ENCODE results near the gene NDUFB8. TPM values are rescaled to one million over a fixed set of nuclear protein-coding genes. Genes with fewer than 3 reads are reported as not detected.

The NDUFB8 gene
- total RNA-seq, 4 donors from 2014 or later = 122 to 229 (median 167) TPM

DNA sequence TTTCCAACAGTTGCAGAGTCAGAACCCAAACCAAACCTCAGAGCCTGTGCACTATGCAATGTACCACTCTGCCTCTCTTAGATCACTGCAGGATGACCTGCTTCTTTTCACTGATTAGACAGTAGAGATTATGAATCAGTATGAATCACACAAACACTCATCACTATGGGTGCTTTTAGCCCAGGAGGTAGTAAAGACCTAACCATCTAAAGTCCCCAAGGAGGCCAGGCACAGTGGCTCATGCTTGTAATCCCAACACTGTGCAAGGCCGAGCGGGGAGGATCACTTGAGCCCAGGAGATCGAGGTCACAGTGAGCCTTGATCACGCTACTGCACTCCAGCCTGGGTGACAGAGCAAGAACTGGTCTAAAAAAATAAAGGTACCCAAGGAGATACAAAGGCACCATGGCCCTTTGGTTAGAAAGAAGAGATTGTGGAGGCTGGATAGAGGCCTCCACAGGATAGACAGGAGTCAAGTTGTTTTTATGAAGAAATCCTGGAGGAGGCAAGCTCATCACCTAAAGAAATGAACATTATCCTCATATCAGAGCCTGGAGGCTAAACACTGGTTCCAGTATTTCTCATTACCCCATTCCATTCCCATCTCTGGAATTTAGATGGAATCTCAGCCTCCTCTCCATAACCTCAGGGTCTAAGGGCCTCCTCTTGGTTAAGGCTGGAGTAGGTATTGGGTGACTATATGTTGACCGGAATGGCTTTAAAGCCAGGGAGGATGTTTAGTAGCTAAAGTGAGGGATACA is 22.9 kb downstream of the NDUFB8 start:
- no peaks in the 10 kb centered on the region for H3K27me3 ChIP-seq
- H3K4me1 ChIP-seq = peaks cover 0 to 4% (median 0%) of the 10 kb centered on the region in 4 donors
- H3K36me3 ChIP-seq = peaks cover 0 to 3% (median 0%) of the 10 kb centered on the region in 3 donors
- TF ChIP-seq, protein P1, sequence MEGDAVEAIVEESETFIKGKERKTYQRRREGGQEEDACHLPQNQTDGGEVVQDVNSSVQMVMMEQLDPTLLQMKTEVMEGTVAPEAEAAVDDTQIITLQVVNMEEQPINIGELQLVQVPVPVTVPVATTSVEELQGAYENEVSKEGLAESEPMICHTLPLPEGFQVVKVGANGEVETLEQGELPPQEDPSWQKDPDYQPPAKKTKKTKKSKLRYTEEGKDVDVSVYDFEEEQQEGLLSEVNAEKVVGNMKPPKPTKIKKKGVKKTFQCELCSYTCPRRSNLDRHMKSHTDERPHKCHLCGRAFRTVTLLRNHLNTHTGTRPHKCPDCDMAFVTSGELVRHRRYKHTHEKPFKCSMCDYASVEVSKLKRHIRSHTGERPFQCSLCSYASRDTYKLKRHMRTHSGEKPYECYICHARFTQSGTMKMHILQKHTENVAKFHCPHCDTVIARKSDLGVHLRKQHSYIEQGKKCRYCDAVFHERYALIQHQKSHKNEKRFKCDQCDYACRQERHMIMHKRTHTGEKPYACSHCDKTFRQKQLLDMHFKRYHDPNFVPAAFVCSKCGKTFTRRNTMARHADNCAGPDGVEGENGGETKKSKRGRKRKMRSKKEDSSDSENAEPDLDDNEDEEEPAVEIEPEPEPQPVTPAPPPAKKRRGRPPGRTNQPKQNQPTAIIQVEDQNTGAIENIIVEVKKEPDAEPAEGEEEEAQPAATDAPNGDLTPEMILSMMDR (IDR thresholded peaks at IDR 0.05) = no peak
- no peak for TF ChIP-seq POLR2A (IDR thresholded peaks at IDR 0.05)
- H3K4me3 ChIP-seq = no peak overlapping the region
- no peak overlapping the region for H3K27ac ChIP-seq
- no peaks in the 10 kb centered on the region for H3K9me3 ChIP-seq
- DNase-seq = no peak

DNA sequence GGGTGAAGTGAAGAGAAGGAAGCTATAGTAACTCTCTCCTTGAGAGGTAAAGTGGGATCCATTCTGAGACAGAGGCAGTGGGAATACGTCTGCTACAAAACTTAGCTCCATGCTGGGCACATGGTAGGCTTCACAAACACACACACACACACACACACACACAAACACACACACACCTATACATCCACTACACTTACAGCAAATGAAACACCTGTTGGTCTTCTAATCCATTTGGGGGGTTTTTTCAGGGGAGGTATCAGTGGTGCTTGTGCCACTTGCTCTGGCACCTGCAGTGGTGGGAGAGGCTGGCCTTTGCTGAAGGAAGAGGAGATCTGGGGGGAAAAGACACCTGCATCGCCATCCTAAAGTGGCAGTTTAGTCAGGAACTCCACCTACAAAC is 24.5 kb downstream of the NDUFB8 start:
- no peak overlapping the region for H3K4me3 ChIP-seq
- H3K9me3 ChIP-seq = no peaks in the 10 kb centered on the region
- no peak for DNase-seq
- peaks cover 0 to 15% (median 0%) of the 10 kb centered on the region in 3 donors for H3K36me3 ChIP-seq
- TF ChIP-seq, protein P1 (IDR thresholded peaks at IDR 0.05) = no peak
- TF ChIP-seq POLR2A (IDR thresholded peaks at IDR 0.05) = no peak
- no peaks in the 10 kb centered on the region for H3K4me1 ChIP-seq
- H3K27ac ChIP-seq = no peak overlapping the region
- H3K27me3 ChIP-seq = no peaks in the 10 kb centered on the region

DNA sequence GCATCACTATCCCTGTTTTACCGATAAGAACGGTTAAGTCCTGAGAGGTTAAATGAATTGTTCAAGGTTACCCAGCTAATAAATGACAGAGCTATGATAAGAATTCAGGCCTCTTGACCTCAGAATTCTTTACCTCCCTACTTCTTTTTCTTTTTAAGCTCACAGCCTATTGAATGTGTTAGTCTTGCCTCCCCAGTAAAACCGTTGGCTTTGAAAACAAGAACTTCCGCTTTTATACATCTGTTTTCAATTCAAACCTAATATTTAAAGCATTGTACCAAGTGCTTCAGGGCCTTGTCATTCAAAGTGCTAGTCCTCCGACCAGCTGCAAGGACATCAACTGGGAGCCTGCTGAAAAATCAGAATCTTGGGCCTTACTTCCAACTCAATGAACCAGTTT is 25.6 kb downstream of the NDUFB8 start:
- Histone ChIP-seq H3K36me3 (peaks cover 0 to 15% (median 0%) of the 10 kb centered on the region in 3 donors), H3K9me3 (no peaks in the 10 kb centered on the region), H3K27me3 (no peaks in the 10 kb centered on the region), H3K4me3 (no peak overlapping the region), H3K4me1 (no peaks in the 10 kb centered on the region), H3K27ac (no peak overlapping the region)
- no peak for DNase-seq
- no peak for TF ChIP-seq POLR2A (IDR thresholded peaks at IDR 0.05)
- TF ChIP-seq, protein P1 (IDR thresholded peaks at IDR 0.05) = no peak

DNA sequence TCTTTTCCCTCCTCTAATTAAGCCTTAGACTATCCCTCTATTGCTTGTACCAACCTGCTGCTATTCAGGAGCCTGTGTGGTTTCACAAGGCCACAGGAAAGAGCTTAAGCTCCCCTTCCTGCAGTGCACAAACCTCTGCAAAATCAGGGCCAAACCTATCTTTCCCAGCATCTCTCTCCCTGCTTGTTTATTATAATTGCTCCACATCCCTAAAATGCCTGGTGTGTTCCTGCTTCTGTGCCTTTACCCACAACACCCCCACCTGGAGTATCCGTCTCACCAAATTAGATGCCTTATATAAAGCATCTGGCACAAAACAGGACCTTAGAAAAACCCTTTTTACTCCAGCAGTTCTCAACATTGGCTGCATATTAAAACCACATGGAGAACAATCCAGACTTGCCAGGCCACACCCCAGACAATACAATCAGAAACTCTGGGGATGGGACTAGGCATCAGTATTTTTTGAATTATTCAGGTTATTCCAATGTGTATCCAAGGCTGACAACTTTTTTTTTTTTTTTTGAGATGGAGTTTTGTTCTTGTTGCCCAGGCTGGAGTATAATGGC is 26.7 kb downstream of the NDUFB8 start:
- H3K4me1 ChIP-seq = no peaks in the 10 kb centered on the region
- no peak for TF ChIP-seq POLR2A (IDR thresholded peaks at IDR 0.05)
- TF ChIP-seq, protein P1 (IDR thresholded peaks at IDR 0.05) = no peak
- no peak overlapping the region for H3K27ac ChIP-seq
- peaks cover 0 to 16% (median 0%) of the 10 kb centered on the region in 3 donors for H3K36me3 ChIP-seq
- no peaks in the 10 kb centered on the region for H3K27me3 ChIP-seq
- H3K9me3 ChIP-seq = no peaks in the 10 kb centered on the region
- H3K4me3 ChIP-seq = no peak overlapping the region
- DNase-seq = no peak

DNA sequence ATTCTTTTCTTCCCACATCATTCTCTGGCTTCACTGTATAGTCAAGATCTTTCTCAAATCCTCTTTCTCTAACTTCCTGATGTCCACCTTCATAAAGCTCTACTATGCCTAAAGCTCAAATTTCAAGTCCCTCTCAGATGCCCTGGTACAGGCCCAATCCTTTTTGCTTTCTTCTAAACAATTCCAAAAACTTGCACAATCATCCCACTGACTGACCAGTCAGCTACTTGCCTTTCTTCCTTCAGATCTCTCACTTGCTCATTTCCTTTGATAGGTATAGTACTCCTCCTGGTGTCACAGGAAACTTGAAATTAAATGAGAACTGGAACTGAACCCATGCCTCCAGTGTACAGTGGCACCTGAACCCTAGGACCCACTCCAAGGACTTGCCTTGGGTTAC is 28.2 kb downstream of the NDUFB8 start:
- no peak for TF ChIP-seq POLR2A (IDR thresholded peaks at IDR 0.05)
- TF ChIP-seq, protein P1 (IDR thresholded peaks at IDR 0.05) = no peak
- H3K27me3 ChIP-seq = no peaks in the 10 kb centered on the region
- no peak overlapping the region for H3K27ac ChIP-seq
- no peaks in the 10 kb centered on the region for H3K4me1 ChIP-seq
- no peak for DNase-seq
- peaks cover 0 to 27% (median 0%) of the 10 kb centered on the region in 3 donors for H3K36me3 ChIP-seq
- H3K4me3 ChIP-seq = no peak overlapping the region
- H3K9me3 ChIP-seq = no peaks in the 10 kb centered on the region

Data from Peyer's patch (tissue), 4 donors.